A673 (cell line): ENCODE data around the gene TPM2. TPM values are rescaled to one million over a fixed set of nuclear protein-coding genes. Genes with fewer than 3 reads are reported as not detected.

Experiments used
- BruUV-seq: library from RNA; stranded (reverse); fragments of 400-500 nt; replicated peaks from 2 replicates; lab custom pipeline; 2021; lab: Mats Ljungman, UMichigan
- CTCF ChIA-PET: fragments of 300-600 bp; sonication (Branson Sonifier 250); formaldehyde crosslinking; loops from one replicate; lab custom pipeline; 2022; ENCODE audit warnings: antibody characterized with exemption; lab: Charles Lee
- POLR2A ChIA-PET: fragments of 300-600 bp; sonication (Branson Sonifier 250); formaldehyde crosslinking; loops from one replicate; lab custom pipeline; 2022; ENCODE audit warnings: antibody characterized with exemption; ENCODE audit not compliant: low non-redundant PET; lab: Charles Lee
- DNase-seq: peaks from one replicate; pipeline ENCODE4 v3.0.0-alpha.2; 2015; ENCODE audit warnings: low spot score
- H3K27ac ChIP-seq: fragments of 200-600 bp; sonication (generic); 2 replicates; pipeline ENCODE4 v1.5.1; 2016; ENCODE audit warnings: mixed run types, low read depth, mild to moderate bottlenecking, mixed read lengths, antibody characterized with exemption, low read length; ENCODE audit not compliant: poor library complexity, severe bottlenecking
- H3K27me3 ChIP-seq: fragments of 200-600 bp; sonication (generic); replicated peaks from 2 replicates; pipeline ENCODE4 v1.6.1; 2017; ENCODE audit warnings: mixed run types, low read depth, mild to moderate bottlenecking, mixed read lengths, antibody characterized with exemption, low read length; ENCODE audit not compliant: insufficient read depth, poor library complexity
- H3K36me3 ChIP-seq: fragments of 200-600 bp; sonication (generic); 2 replicates; pipeline ENCODE4 v1.6.1; 2016; ENCODE audit warnings: mixed run types, mild to moderate bottlenecking, mixed read lengths, antibody characterized with exemption, low read length; ENCODE audit not compliant: insufficient read depth, poor library complexity, severe bottlenecking
- H3K4me1 ChIP-seq: fragments of 200-600 bp; sonication (generic); 2 replicates; pipeline ENCODE4 v1.6.1; 2017; ENCODE audit warnings: mixed run types, mild to moderate bottlenecking, mixed read lengths, antibody characterized with exemption, low read length; ENCODE audit not compliant: insufficient read depth, poor library complexity, severe bottlenecking
- H3K4me3 ChIP-seq: fragments of 200-600 bp; sonication (generic); 2 replicates; pipeline ENCODE4 v1.5.1; 2016; ENCODE audit warnings: low read depth, mixed run types, mild to moderate bottlenecking, mixed read lengths, low read length; ENCODE audit not compliant: poor library complexity, severe bottlenecking
- H3K9me3 ChIP-seq: fragments of 200-600 bp; sonication (generic); 2 replicates; pipeline ENCODE4 v1.6.1; 2016; ENCODE audit warnings: mixed run types, low read depth, mild to moderate bottlenecking, mixed read lengths, antibody characterized with exemption, low read length; ENCODE audit not compliant: poor library complexity, severe bottlenecking
- EZH2 ChIP-seq: fragments of 200-600 bp; sonication (generic); IDR thresholded peaks from 2 replicates; pipeline ENCODE4 v1.6.1; 2017; ENCODE audit warnings: borderline replicate concordance, low read depth, mild to moderate bottlenecking, mixed read lengths, antibody characterized with exemption, low read length; ENCODE audit not compliant: poor library complexity, severe bottlenecking
- intact Hi-C: fragments of 100-400 bp; cut with micrococcal nuclease; formaldehyde crosslinking; loops from one replicate; pipeline ENCODE4 v1.10.0; 2022; ENCODE audit not compliant: unreplicated experiment
- total RNA-seq: library from RNA; stranded (reverse); gene quantifications from 2 replicates; pipeline ENCODE4 v1.2.3, GENCODE V29; 2021
- TF ChIP-seq, protein P1 (sequence below): fragments of 300-800, 200-600 bp; sonication (generic); conservative IDR thresholded peaks from 2 replicates; pipeline ENCODE4 v1.5.1; 2017; ENCODE audit warnings: low read depth, mild to moderate bottlenecking, antibody characterized with exemption, low read length, moderate library complexity, mixed read lengths

TPM2 gene
- total RNA-seq, 1 experiment from 2014 or later, result 44.3 TPM

DNA sequence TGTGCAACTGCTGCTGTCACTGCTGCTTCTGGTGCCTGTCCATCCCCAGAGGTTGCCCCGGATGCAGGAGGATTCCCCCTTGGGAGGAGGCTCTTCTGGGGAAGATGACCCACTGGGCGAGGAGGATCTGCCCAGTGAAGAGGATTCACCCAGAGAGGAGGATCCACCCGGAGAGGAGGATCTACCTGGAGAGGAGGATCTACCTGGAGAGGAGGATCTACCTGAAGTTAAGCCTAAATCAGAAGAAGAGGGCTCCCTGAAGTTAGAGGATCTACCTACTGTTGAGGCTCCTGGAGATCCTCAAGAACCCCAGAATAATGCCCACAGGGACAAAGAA, 15.7 kb downstream of the TPM2 start:
- intact Hi-C loops, result no loop called here
- TF ChIP-seq EZH2, result no peak
- TF ChIP-seq, protein P1, sequence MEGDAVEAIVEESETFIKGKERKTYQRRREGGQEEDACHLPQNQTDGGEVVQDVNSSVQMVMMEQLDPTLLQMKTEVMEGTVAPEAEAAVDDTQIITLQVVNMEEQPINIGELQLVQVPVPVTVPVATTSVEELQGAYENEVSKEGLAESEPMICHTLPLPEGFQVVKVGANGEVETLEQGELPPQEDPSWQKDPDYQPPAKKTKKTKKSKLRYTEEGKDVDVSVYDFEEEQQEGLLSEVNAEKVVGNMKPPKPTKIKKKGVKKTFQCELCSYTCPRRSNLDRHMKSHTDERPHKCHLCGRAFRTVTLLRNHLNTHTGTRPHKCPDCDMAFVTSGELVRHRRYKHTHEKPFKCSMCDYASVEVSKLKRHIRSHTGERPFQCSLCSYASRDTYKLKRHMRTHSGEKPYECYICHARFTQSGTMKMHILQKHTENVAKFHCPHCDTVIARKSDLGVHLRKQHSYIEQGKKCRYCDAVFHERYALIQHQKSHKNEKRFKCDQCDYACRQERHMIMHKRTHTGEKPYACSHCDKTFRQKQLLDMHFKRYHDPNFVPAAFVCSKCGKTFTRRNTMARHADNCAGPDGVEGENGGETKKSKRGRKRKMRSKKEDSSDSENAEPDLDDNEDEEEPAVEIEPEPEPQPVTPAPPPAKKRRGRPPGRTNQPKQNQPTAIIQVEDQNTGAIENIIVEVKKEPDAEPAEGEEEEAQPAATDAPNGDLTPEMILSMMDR, result no peak
- no TSS peak for BruUV-seq
- Histone ChIP-seq H3K4me3 (no peak overlapping the region), H3K4me1 (no peaks in the 10 kb centered on the region), H3K36me3 (no peaks in the 10 kb centered on the region), H3K9me3 (no peaks in the 10 kb centered on the region), H3K27me3 (no peaks in the 10 kb centered on the region), H3K27ac (no peak overlapping the region)
- no peak for DNase-seq
- POLR2A ChIA-PET, result no interaction called here
- CTCF ChIA-PET, result no interaction called here

DNA sequence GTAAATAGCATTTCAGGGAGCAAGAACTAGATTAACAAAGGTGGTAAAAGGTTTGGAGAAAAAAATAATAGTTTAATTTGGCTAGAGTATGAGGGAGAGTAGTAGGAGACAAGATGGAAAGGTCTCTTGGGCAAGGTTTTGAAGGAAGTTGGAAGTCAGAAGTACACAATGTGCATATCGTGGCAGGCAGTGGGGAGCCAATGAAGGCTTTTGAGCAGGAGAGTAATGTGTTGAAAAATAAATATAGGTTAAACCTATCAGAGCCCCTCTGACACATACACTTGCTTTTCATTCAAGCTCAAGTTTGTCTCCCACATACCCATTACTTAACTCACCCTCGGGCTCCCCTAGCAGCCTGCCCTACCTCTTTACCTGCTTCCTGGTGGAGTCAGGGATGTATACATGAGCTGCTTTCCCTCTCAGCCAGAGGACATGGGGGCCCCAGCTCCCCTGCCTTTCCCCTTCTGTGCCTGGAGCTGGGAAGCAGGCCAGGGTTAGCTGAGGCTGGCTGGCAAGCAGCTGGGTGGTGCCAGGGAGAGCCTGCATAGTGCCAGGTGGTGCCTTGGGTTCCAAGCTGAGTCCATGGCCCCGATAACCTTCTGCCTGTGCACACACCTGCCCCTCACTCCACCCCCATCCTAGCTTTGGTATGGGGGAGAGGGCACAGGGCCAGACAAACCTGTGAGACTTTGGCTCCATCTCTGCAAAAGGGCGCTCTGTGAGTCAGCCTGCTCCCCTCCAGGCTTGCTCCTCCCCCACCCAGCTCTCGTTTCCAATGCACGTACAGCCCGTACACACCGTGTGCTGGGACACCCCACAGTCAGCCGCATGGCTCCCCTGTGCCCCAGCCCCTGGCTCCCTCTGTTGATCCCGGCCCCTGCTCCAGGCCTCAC, 16.3 kb downstream of the TPM2 start, which contains the start of gene CA9:
TSS of gene CA9 (plus strand) at position 797 of the 893 bp plus-strand sequence. CDS start at position 829, 32 bp downstream.
- H3K4me1 ChIP-seq, result no peaks in the 10 kb centered on the region
- intact Hi-C loops, result no loop called here
- DNase-seq, result no peak
- ChIA-PET CTCF (no interaction called here), POLR2A (no interaction called here)
- no peak within 1 kb of the TSS for H3K27ac ChIP-seq
- no peak within 1 kb of the TSS for H3K4me3 ChIP-seq
- no peak for TF ChIP-seq EZH2
- TF ChIP-seq, protein P1, result no peak
- no peaks in the 10 kb centered on the region for H3K27me3 ChIP-seq
- H3K36me3 ChIP-seq, result no peaks in the 10 kb centered on the region
- no TSS peak for BruUV-seq
- H3K9me3 ChIP-seq, result no peaks in the 10 kb centered on the region

DNA sequence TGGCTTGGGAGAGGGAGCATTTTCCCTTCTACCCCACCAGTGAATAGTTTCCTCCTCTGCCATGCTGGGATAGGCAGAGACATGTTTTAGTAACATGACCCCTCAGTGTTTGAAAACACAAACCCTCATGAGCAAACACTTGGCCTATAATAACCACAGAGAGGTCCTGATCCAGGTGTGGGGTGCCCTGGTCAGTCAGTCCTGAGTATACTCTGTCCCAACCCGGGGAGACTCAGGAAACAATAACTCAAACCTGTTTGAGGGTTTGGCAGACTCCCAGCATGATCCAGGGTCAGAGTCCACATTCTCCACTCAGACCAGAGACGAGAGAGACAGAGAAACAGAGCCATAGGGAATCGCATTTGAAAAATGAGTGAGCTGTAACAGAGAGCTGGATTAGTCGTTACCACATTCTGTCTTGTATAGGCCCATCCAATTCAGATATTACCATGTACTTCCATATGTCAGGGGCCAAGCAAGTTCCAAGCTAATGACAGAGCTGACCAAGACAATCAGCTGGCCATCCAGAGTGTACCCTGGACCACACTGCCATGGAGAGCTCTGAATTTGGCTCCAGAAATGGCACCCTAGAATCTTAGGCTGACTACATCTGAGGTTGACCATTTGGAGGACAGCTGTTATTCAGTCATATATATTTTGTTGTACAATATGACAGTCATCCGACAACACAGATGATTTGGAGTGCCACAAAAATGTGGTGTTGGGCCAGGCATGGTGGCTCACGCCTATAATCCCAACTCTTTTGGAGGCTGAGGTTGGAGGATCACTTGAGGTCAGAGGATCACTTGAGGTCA, 20.2 kb downstream of the TPM2 start:
- H3K4me1 ChIP-seq, result no peaks in the 10 kb centered on the region
- ChIA-PET CTCF (interaction anchor here (0.5 kb wide), 1 partner anchor 601 kb away, joined by 5 read pairs; no protein-coding TSS in a partner anchor), POLR2A (no interaction called here)
- H3K4me3 ChIP-seq, result no peak overlapping the region
- H3K36me3 ChIP-seq, result no peaks in the 10 kb centered on the region
- intact Hi-C loops, result no loop called here
- H3K27me3 ChIP-seq, result no peaks in the 10 kb centered on the region
- no peak for DNase-seq
- BruUV-seq, result no TSS peak
- TF ChIP-seq, protein P1, result no peak
- no peak for TF ChIP-seq EZH2
- no peak overlapping the region for H3K27ac ChIP-seq
- H3K9me3 ChIP-seq, result no peaks in the 10 kb centered on the region
